IMR-90 (cell line): ENCODE measurements around the gene AMFR. TPM values are rescaled to one million over a fixed set of nuclear protein-coding genes. Genes with fewer than 3 reads are reported as not detected.

ENCODE experiments used
- ATAC-seq: fragments of 200-7000 bp; cut with Tn5 transposase; 2 replicates; pipeline ENCODE4 v1.9.1; 2020; ENCODE audit warnings: low read depth, mild to moderate bottlenecking, moderate library complexity
- BruUV-seq: library from RNA; stranded (reverse); fragments of 400-500 nt; replicated peaks from 2 replicates; lab custom pipeline; 2021; lab: Mats Ljungman, UMichigan
- CTCF ChIA-PET: fragments of 300-600 bp; formaldehyde crosslinking; extraction: SDS; loops from one replicate; lab custom pipeline; 2021; ENCODE audit warnings: antibody characterized with exemption; lab: Yijun Ruan, JAX
- POLR2A ChIA-PET: fragments of 300-600 bp; sonication (Branson Sonifier 250); formaldehyde crosslinking; loops from one replicate; lab custom pipeline; 2022; ENCODE audit warnings: antibody characterized with exemption; ENCODE audit not compliant: unreplicated experiment; lab: Charles Lee
- DNase-seq: peaks from one replicate; pipeline ENCODE4 v3.0.0; 2013
- H2AFZ ChIP-seq: replicated peaks from 2 replicates; pipeline ENCODE3; 2013; ENCODE audit warnings: low read length, mild to moderate bottlenecking; ENCODE audit not compliant: poor library complexity
- H2AK5ac ChIP-seq: 2 replicates; pipeline ENCODE4 v1.6.1; 2013; ENCODE audit warnings: low read depth, low read length, inconsistent platforms
- H2AK9ac ChIP-seq: replicated peaks from 2 replicates; pipeline ENCODE3; 2013; ENCODE audit warnings: mild to moderate bottlenecking, low read depth, low read length, moderate library complexity; ENCODE audit not compliant: poor library complexity
- H2BK120ac ChIP-seq: 2 replicates; pipeline ENCODE4 v1.6.1; 2013; ENCODE audit warnings: low read depth, low read length, inconsistent platforms
- H2BK15ac ChIP-seq: 3 replicates; pipeline ENCODE4 v1.6.1; 2013; ENCODE audit warnings: low read depth, low read length, inconsistent platforms
- H2BK20ac ChIP-seq: 2 replicates; pipeline ENCODE4 v1.6.1; 2013; ENCODE audit warnings: low read depth, mild to moderate bottlenecking, inconsistent platforms, low read length, moderate library complexity
- H2BK5ac ChIP-seq: 2 replicates; pipeline ENCODE4 v1.6.1; 2013; ENCODE audit warnings: mild to moderate bottlenecking, low read depth, low read length, inconsistent platforms; ENCODE audit not compliant: poor library complexity, severe bottlenecking
- H3K14ac ChIP-seq: replicated peaks from 2 replicates; pipeline ENCODE4 v1.6.1; 2013; ENCODE audit warnings: low read depth, low read length, inconsistent platforms
- H3K18ac ChIP-seq: 2 replicates; pipeline ENCODE4 v1.6.1; 2013; ENCODE audit warnings: low read depth, low read length, control low read depth
- H3K23ac ChIP-seq: 2 replicates; pipeline ENCODE4 v1.6.1; 2013; ENCODE audit warnings: low read depth, low read length, inconsistent platforms
- H3K27ac ChIP-seq: 2 replicates; pipeline ENCODE4 v1.5.1; 2013; ENCODE audit warnings: mild to moderate bottlenecking, control low read depth, low read length; ENCODE audit not compliant: insufficient read depth
- H3K27me3 ChIP-seq: 2 replicates; pipeline ENCODE4 v1.6.1; 2013; ENCODE audit warnings: low read length; ENCODE audit not compliant: control insufficient read depth, insufficient read depth
- H3K36me3 ChIP-seq: 2 replicates; pipeline ENCODE4 v1.6.1; 2013; ENCODE audit warnings: low read length, mixed read lengths; ENCODE audit not compliant: control insufficient read depth, insufficient read depth
- H3K4ac ChIP-seq: 2 replicates; pipeline ENCODE4 v1.6.1; 2013; ENCODE audit warnings: low read depth, low read length, inconsistent platforms
- H3K4me1 ChIP-seq: 2 replicates; pipeline ENCODE4 v1.6.1; 2013; ENCODE audit warnings: low read length, mixed read lengths; ENCODE audit not compliant: control insufficient read depth, insufficient read depth
- H3K4me2 ChIP-seq: 2 replicates; pipeline ENCODE4 v1.6.1; 2013; ENCODE audit warnings: low read depth, mild to moderate bottlenecking, control low read depth, low read length, moderate library complexity
- H3K4me3 ChIP-seq: 2 replicates; pipeline ENCODE4 v1.5.1; 2013; ENCODE audit warnings: low read depth, mild to moderate bottlenecking, control low read depth, low read length, moderate library complexity; ENCODE audit not compliant: insufficient read depth
- H3K56ac ChIP-seq: 2 replicates; pipeline ENCODE4 v1.6.1; 2013; ENCODE audit warnings: low read length, inconsistent platforms; ENCODE audit not compliant: insufficient read depth; ENCODE audit errors: extremely low read depth
- H3K79me1 ChIP-seq, 2 experiments: 2 replicates each; pipeline ENCODE4 v1.6.1; 2013; ENCODE audit warnings: low read length in 2 of 2, inconsistent platforms in 1 of 2, low read depth in 1 of 2
- H3K9ac ChIP-seq: 2 replicates; pipeline ENCODE4 v1.6.1; 2013; ENCODE audit warnings: low read depth, low read length, control low read depth
- H3K9me1 ChIP-seq: 2 replicates; pipeline ENCODE4 v1.6.1; 2013; ENCODE audit warnings: low read length, inconsistent platforms; ENCODE audit not compliant: insufficient read depth
- H3K9me3 ChIP-seq: 2 replicates; pipeline ENCODE4 v1.6.1; 2013; ENCODE audit warnings: low read length; ENCODE audit not compliant: control insufficient read depth, insufficient read depth
- H4K20me1 ChIP-seq: 2 replicates; pipeline ENCODE4 v1.6.1; 2013; ENCODE audit warnings: low read length, inconsistent platforms; ENCODE audit not compliant: insufficient read depth
- H4K5ac ChIP-seq: 2 replicates; pipeline ENCODE4 v1.6.1; 2013; ENCODE audit warnings: mild to moderate bottlenecking, low read depth, low read length, control low read depth
- H4K8ac ChIP-seq, 2 experiments: 2 replicates each; pipeline ENCODE4 v1.6.1; 2013; ENCODE audit warnings: low read depth in 2 of 2, low read length in 2 of 2, control low read depth in 1 of 2, inconsistent platforms in 1 of 2
- H4K91ac ChIP-seq: 2 replicates; pipeline ENCODE4 v1.6.1; 2013; ENCODE audit warnings: low read depth, low read length, inconsistent platforms; ENCODE audit not compliant: insufficient read depth
- BHLHE40 ChIP-seq: fragments of 150-350 bp; IDR thresholded peaks from 2 replicates; pipeline ENCODE4 v1.6.1; 2016; ENCODE audit warnings: mild to moderate bottlenecking, low read depth, low read length
- CEBPB ChIP-seq: IDR thresholded peaks from 2 replicates; pipeline ENCODE4 v1.6.1; 2012; ENCODE audit warnings: low read depth, low read length, improper control_type of control experiment
- FOS ChIP-seq: fragments of 150-350 bp; IDR thresholded peaks from 2 replicates; pipeline ENCODE4 v1.6.1; 2016; ENCODE audit warnings: low read depth, low read length
- MAZ ChIP-seq: IDR thresholded peaks from 2 replicates; pipeline ENCODE4 v1.6.1; 2012; ENCODE audit warnings: low read depth, mild to moderate bottlenecking, low read length, improper control_type of control experiment, moderate library complexity, borderline replicate concordance
- NFE2L2 ChIP-seq: fragments of 150-350 bp; IDR thresholded peaks from 2 replicates; pipeline ENCODE4 v1.6.1; 2016; ENCODE audit warnings: low read depth, mild to moderate bottlenecking, low read length
- POLR2A ChIP-seq: IDR thresholded peaks from 2 replicates; pipeline ENCODE4 v1.6.1; 2012; ENCODE audit warnings: mild to moderate bottlenecking, low read depth, low read length
- RCOR1 ChIP-seq: IDR thresholded peaks from 2 replicates; pipeline ENCODE4 v1.6.1; 2012; ENCODE audit warnings: mild to moderate bottlenecking, low read length, improper control_type of control experiment; ENCODE audit not compliant: insufficient replicate concordance
- SMC3 ChIP-seq: fragments of 150-350 bp; IDR thresholded peaks from 2 replicates; pipeline ENCODE4 v1.6.1; 2016; ENCODE audit warnings: low read depth, mild to moderate bottlenecking, antibody characterized with exemption, low read length, moderate library complexity
- WGBS, 2 experiments: methylation state at CpG; one replicate each; pipeline versions ENCODE4 v1.1.5 to v1.1.7; 2013; ENCODE audit warnings: missing lambda C conversion rate in 2 of 2; ENCODE audit not compliant: insufficient read length in 1 of 2; ENCODE audit errors: extremely low coverage in 2 of 2; 5-methylcytosine and 5-hydroxymethylcytosine counted together
- dilution Hi-C: fragments of 300-500 bp; cut with HindIII; formaldehyde crosslinking; loops from one replicate; pipeline ENCODE4 v1.14.3; 2018; ENCODE audit warnings: low sequenced_read_pairs; ENCODE audit not compliant: unreplicated experiment
- in situ Hi-C: fragments of 300-500 bp; cut with MboI; formaldehyde crosslinking; loops from 3 replicates; pipeline ENCODE4 v1.14.3; 2019; ENCODE audit warnings: low sequenced_read_pairs, inconsistent platforms, mixed read lengths
- intact Hi-C: fragments of 100-400 bp; cut with micrococcal nuclease; formaldehyde crosslinking; loops from 2 replicates; pipeline ENCODE4 v1.10.0; 2022
- polyA plus RNA-seq, 3 experiments: library from polyadenylated mRNA; depleted of rRNA; stranded (reverse); fragments of >200 nt; gene quantifications; 2 replicates each; pipeline ENCODE4 v1.2.3, GENCODE V29; 2012; ENCODE audit warnings: low replicate concordance in 1 of 3
- total RNA-seq: library from RNA; depleted of rRNA; stranded (reverse); fragments of >200 nt; gene quantifications from 2 replicates; pipeline ENCODE4 v1.2.3, GENCODE V29; 2012

AMFR gene
- total and polyA plus RNA-seq, 2 of the 4 experiments (the other 2 are of a cell fraction): 60.7 to 216 TPM

GRCh38 chr16:56346131-56346890, 79.0 kb downstream of the AMFR start (continued):
- no peak for TF ChIP-seq SMC3

GRCh38 chr16:56345406-56346050, 79.8 kb downstream of the AMFR start:
- no peaks in the 10 kb centered on the region for H3K79me1 ChIP-seq
- ATAC-seq: no peak
- in situ Hi-C loops (no loop called here), intact Hi-C loops (no loop called here), dilution Hi-C loops (no loop called here)
- POLR2A ChIA-PET: no interaction called here
- BruUV-seq: no TSS peak
- peaks cover 2% of the 10 kb centered on the region; the same call in 1 of the 2 replicates for H3K4me1 ChIP-seq
- no peaks in the 10 kb centered on the region for H3K9me1 ChIP-seq
- H3K18ac ChIP-seq: no peak overlapping the region
- no peak overlapping the region for H3K27ac ChIP-seq
- H2AK5ac ChIP-seq: no peak overlapping the region
- 80% methylated on average over 3 of the region's 13 CpGs; no CpG with 5 or more reads in 1 of the 2 experiments for WGBS, 2 experiments
- H2AFZ ChIP-seq: no peak overlapping the region
- H3K56ac ChIP-seq: no peak overlapping the region
- no peaks in the 10 kb centered on the region for H3K36me3 ChIP-seq
- no peak overlapping the region for H3K4ac ChIP-seq
- no peak for DNase-seq
- H2BK20ac ChIP-seq: no peak overlapping the region
- no peak overlapping the region for H3K4me3 ChIP-seq
- no peak overlapping the region for H4K5ac ChIP-seq
- H2AK9ac ChIP-seq: no peak overlapping the region
- H3K9me3 ChIP-seq: no peaks in the 10 kb centered on the region
- CTCF ChIA-PET: no interaction called here
- no peak overlapping the region for H4K8ac ChIP-seq
- no peak overlapping the region for H3K23ac ChIP-seq
- H2BK120ac ChIP-seq: no peak overlapping the region
- H3K14ac ChIP-seq: no peak overlapping the region
- no peak overlapping the region for H2BK15ac ChIP-seq
- no peak overlapping the region for H4K91ac ChIP-seq
- no peak overlapping the region for H2BK5ac ChIP-seq
- H3K4me2 ChIP-seq: no peak overlapping the region
- H3K9ac ChIP-seq: no peak overlapping the region
- no peak for TF ChIP-seq MAZ
- TF ChIP-seq NFE2L2: no peak
- no peak for TF ChIP-seq RCOR1
- TF ChIP-seq FOS: no peak
- no peak for TF ChIP-seq CEBPB
- TF ChIP-seq POLR2A: no peak
- no peak for TF ChIP-seq BHLHE40
- no peaks in the 10 kb centered on the region; the same call in 1 of the 2 replicates for H3K27me3 ChIP-seq
- no peaks in the 10 kb centered on the region for H4K20me1 ChIP-seq
